CD4-positive, alpha-beta T cell treated with Interleukin-6 for 4 hours (primary cell): ENCODE results near the gene KIAA1958.

Experiments used
- DNase-seq: peaks from one replicate; pipeline ENCODE4 v3.0.0-alpha.2; 2020; ENCODE audit warnings: mixed read lengths

KIAA1958 gene

GRCh38 chr9:112608851-112609250 is 122.2 kb downstream of the KIAA1958 start:
- DNase-seq, result no peak

- DNase-seq, result no peak
These were observed 129.1 kb downstream of the KIAA1958 start for GRCh38 chr9:112615584-112616266.

DNA sequence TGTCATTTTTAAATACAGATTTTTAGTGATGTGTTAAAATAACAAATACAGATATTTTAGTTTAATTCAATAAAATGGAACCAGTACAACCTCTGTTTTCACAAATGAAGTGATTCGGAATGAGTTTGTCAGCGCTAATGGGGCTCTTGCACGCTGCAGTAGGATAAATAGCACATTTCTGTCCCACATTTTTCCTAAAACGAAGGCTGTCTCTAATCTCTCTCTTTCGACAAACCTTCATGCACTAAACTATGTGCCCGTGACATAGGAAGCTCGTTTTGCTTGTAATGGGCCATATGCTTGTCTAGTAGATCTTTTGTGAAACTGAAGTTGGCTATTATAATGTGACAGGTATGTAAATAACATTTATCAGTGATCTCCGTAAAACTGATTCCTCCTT is 130.7 kb downstream of the KIAA1958 start:
- no peak for DNase-seq

- no peak for DNase-seq
These were observed 131.9 kb downstream of the KIAA1958 start for GRCh38 chr9:112618385-112619009.

GRCh38 chr9:112620388-112620787 is 133.8 kb downstream of the KIAA1958 start:
- DNase-seq, result no peak

GRCh38 chr9:112621018-112621655 is 134.5 kb downstream of the KIAA1958 start:
- no peak for DNase-seq

GRCh38 chr9:112623198-112623597 is 136.6 kb downstream of the KIAA1958 start:
- no peak for DNase-seq

DNA sequence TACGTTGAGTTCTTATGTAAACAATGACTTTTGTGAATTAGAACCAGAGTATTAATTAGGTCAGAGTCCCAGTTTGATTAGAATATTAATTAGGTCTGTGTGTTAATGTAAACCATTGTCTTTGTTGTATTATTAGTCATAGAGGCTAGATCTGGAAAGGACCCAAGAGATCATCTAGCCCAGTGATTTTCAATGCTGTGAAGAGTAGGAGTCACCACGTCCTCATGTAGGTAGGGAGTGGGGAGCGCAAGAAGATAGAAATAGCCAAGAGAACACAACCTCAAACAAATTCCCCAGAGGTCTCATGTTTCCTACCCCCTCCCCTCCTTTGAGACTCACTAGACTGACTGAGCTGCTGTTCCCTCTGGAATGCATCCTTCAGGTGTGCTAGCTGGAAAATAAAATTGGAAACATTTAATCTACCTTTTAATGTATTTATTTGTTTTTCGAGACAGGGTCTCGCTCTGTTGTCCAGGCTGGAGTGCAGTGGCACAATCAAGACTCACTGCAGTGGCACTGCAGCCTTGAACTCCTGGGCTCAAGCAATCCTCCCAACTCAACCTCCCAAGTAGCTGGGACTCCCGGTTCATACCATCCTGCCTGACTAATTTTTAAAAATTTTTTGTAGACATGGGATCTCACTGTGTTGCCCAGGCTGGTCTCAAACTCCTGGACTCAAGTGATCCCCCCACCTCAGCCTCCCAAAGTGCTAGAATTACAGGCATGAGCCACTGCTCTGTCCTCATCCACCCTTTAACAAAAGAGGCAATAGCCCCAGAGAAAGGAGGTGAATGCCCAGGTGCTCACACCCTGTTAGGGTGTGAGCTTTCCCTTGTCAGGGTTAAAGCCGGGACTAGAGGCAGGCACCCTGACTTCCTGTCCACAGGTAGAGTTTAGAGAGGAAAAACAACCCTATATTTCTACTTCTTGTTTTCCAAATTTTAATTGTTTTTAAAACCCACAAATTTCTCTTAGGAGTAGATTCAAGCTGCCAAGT is 138.4 kb downstream of the KIAA1958 start:
- no peak for DNase-seq

DNA sequence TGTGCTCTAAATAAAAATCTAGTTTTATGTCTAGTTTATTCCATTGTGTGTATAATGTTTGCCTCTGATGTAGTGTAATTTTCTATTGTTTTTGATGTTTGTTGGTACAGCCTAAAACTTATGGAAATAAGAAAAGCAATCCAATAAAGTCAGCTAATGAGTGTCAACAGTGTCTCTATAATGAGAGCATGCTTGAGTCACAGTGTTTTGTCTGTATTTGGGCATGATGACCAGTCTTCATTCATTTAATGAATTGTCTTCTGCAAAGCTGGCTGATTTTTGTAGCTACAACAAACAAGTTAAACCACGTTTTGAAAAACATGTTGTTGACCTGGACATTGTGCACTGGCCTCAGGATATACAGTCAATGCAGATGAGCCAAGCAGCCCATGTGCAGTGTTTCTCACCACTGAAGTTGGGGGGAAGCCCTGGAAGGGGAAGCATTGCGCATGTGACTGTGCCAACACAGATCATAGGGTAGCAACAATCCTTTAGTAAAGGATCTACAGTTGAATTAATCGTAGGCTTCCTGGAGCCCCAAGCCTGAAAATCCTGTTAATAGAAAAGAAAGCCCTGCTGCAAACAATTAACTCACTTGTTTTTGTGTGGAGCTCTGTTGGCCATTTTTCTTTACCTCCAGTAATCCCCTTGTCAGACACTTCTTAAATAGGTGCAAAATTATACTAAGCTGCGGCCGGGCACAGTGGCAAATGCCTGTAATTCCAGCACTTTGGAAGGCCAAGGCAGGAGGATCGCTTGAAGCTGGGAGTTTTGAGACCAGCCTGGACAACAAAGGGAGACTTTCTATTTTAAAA is 143.3 kb downstream of the KIAA1958 start:
- DNase-seq, result no peak

GRCh38 chr9:112631313-112632070 is 144.9 kb downstream of the KIAA1958 start:
- DNase-seq, result no peak

- no peak for DNase-seq
These were observed 153.7 kb downstream of the KIAA1958 start for GRCh38 chr9:112640311-112640710.

- DNase-seq, result no peak
These were observed 155.5 kb downstream of the KIAA1958 start for GRCh38 chr9:112642126-112642525.

GRCh38 chr9:112647596-112647995 is 161.0 kb downstream of the KIAA1958 start:
- no peak for DNase-seq

DNA sequence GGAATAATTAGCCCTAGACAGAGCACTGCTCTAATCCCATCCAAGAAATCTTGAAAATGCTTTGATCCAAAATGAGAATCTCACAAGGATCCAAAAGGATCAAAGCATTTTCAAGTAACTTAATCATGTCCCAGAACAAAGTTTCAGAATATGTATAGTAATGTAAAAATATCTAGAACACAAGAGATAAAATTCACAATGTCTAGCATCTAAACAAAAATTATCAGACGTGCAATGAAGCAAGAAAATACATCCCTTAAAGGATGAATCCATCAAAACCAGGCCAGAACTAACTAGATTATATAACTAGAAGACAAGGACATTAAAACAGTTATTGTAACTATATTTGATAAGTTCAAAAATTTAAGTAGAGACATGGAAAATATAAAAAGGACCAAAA is 162.0 kb downstream of the KIAA1958 start:
- DNase-seq, result no peak

DNA sequence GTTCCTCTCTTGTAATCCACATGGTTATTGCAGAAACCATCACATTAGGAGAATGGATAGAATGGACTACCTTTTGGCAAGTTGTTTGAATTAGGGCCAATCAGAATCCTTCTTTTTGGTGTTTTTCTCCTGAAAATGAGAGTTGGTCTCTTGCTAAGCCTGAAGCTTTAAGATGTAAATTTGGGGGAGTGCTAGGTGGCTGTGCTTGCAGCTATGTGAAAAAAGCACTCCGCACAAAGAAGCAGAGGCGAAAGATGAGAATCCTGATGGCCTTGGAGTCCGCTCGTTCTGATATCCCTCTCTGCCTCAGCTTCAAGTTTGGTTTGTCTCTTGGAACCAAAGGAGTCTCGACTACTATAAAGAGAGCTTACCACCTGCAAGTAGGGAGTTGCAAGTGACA is 167.7 kb downstream of the KIAA1958 start:
- DNase-seq, result no peak

GRCh38 chr9:112655668-112656067 is 169.0 kb downstream of the KIAA1958 start:
- DNase-seq, result no peak

DNA sequence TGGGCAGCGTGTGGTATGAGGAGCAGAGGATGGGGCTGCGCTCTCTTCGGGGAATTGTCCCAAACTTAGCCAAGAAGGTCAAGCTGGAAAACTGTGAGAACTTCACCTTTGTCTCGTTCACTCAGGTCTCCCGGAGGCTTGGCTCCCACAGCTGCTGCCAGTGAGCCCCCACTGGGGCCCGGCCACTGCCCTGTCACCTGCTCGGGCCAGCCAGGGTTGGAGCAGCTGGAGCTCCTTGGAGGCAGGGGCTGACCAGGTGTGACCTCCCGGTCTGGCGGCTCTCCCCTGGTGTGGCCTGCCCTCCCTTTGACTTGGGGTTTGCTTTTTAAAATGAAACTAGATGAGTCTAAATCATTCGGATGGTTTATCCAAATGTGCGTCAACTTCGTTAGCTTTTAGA is 173.3 kb downstream of the KIAA1958 start:
- no peak for DNase-seq

DNA sequence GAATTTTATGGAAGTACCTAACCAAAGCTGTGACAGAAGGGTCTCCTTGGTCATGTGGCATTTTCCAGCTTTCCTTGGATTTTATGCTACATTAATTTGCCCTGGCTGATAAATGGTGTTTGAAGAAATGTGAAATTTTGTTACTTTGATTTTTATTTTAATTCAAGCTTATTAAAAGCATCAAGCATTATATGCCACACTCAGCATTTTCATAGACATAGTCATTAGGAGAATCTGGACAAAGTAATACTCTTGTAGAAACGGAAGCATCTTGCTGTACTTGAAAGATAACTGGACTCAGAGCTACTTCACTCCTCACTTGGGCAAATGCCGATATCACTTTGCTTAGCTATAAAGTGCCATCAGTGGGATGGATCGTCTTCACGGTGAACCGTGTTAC is 177.1 kb downstream of the KIAA1958 start:
- DNase-seq, result no peak

GRCh38 chr9:112664531-112664930 is 177.9 kb downstream of the KIAA1958 start:
- no peak for DNase-seq

- DNase-seq, result no peak
These were observed 178.7 kb downstream of the KIAA1958 start for GRCh38 chr9:112665347-112665746.

- DNase-seq, result no peak
These were observed 182.7 kb downstream of the KIAA1958 start for GRCh38 chr9:112669326-112669725.
